ENCODE measurements around the gene JAKMIP2.

DNA sequence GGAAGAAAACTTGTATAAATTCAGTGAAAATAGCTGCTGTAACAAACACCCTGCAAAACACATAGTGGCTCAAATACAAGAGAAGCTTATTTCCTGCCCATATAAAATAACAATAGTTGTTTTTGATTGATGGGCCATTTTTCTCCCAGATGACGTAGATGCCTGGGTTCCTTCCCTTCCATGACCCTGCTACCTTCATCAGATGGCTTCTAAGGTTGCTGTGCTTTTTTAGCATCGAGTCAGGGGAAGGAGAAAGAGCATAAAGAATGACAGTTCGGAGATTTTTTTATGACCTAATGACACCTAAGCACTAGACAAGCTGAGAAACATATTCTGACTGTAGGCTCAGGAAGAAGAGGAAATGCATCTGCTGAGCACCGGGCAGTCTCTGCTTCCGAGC is 238.0 kb downstream of the JAKMIP2 start:
- TF ChIP-seq, protein P1, sequence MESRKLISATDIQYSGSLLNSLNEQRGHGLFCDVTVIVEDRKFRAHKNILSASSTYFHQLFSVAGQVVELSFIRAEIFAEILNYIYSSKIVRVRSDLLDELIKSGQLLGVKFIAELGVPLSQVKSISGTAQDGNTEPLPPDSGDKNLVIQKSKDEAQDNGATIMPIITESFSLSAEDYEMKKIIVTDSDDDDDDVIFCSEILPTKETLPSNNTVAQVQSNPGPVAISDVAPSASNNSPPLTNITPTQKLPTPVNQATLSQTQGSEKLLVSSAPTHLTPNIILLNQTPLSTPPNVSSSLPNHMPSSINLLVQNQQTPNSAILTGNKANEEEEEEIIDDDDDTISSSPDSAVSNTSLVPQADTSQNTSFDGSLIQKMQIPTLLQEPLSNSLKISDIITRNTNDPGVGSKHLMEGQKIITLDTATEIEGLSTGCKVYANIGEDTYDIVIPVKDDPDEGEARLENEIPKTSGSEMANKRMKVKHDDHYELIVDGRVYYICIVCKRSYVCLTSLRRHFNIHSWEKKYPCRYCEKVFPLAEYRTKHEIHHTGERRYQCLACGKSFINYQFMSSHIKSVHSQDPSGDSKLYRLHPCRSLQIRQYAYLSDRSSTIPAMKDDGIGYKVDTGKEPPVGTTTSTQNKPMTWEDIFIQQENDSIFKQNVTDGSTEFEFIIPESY (IDR thresholded peaks at IDR 0.05): no peak
- TF ChIP-seq NR2C2 (IDR thresholded peaks at IDR 0.05; ENCODE audit: borderline replicate concordance, control insufficient read depth, insufficient read length, low read depth) (no peak), CREM (IDR thresholded peaks at IDR 0.05; ENCODE audit: low read depth) (no peak), GABPA (IDR thresholded peaks at IDR 0.05; ENCODE audit: low read depth) (no peak)

All from GM12878 (cell line).